WTC11 (cell line): ENCODE results near the gene FAM50A.

Experiments used
- CREM ChIP-seq: sonication (generic); formaldehyde crosslinking; IDR thresholded peaks from 2 replicates; pipeline ENCODE4 v1.8.1; 2022; ENCODE audit warnings: mild to moderate bottlenecking, missing genetic modification reagents, moderate library complexity
- CTCF ChIP-seq: fragments of 200-600 bp; IDR thresholded peaks from 2 replicates; pipeline ENCODE4 v1.8.0; 2022; ENCODE audit warnings: antibody characterized with exemption
- FOXK1 ChIP-seq: sonication (generic); formaldehyde crosslinking; IDR thresholded peaks from 2 replicates; pipeline ENCODE4 v1.8.0; 2022; ENCODE audit warnings: mild to moderate bottlenecking, moderate library complexity, missing genetic modification reagents
- FOXP1 ChIP-seq: sonication (generic); formaldehyde crosslinking; IDR thresholded peaks from 2 replicates; pipeline ENCODE4 v1.8.0; 2022; ENCODE audit warnings: missing genetic modification reagents, mild to moderate bottlenecking, moderate library complexity, borderline replicate concordance
- NR2C2 ChIP-seq: sonication (generic); formaldehyde crosslinking; IDR thresholded peaks from 2 replicates; pipeline ENCODE4 v1.8.0; 2022; ENCODE audit warnings: mild to moderate bottlenecking, missing genetic modification reagents
- ZNF121 ChIP-seq: sonication (generic); formaldehyde crosslinking; IDR thresholded peaks from 2 replicates; pipeline ENCODE4 v1.8.0; 2023; ENCODE audit warnings: missing genetic modification reagents
- ZNF138 ChIP-seq: sonication (generic); formaldehyde crosslinking; conservative IDR thresholded peaks from 2 replicates; pipeline ENCODE4 v1.8.1; 2022; ENCODE audit warnings: mild to moderate bottlenecking, moderate library complexity, missing genetic modification reagents
- ZNF416 ChIP-seq: fragments of 250-450 bp; sonication (Bioruptor Pico); IDR thresholded peaks from 2 replicates; pipeline ENCODE4 v1.9.0; 2021; ENCODE audit warnings: mild to moderate bottlenecking, inconsistent platforms
- TF ChIP-seq, protein P1 (sequence below): sonication (generic); formaldehyde crosslinking; IDR thresholded peaks from 2 replicates; pipeline ENCODE4 v1.8.0; 2022; ENCODE audit warnings: mild to moderate bottlenecking, missing genetic modification reagents
- TF ChIP-seq, protein P2 (sequence below): sonication (generic); formaldehyde crosslinking; IDR thresholded peaks from 2 replicates; pipeline ENCODE4 v1.8.1; 2023; ENCODE audit warnings: mild to moderate bottlenecking, moderate library complexity, missing genetic modification reagents
- TF ChIP-seq, protein P3 (sequence below): sonication (generic); formaldehyde crosslinking; conservative IDR thresholded peaks from 2 replicates; pipeline ENCODE4 v1.8.1; 2022; ENCODE audit warnings: mild to moderate bottlenecking, missing genetic modification reagents
- TF ChIP-seq, protein P4 (sequence below): sonication (generic); formaldehyde crosslinking; IDR thresholded peaks from 2 replicates; pipeline ENCODE4 v1.8.0; 2023; ENCODE audit warnings: mild to moderate bottlenecking, missing genetic modification reagents
- TF ChIP-seq, protein P5 (sequence below): sonication (generic); formaldehyde crosslinking; IDR thresholded peaks from 2 replicates; pipeline ENCODE4 v1.8.1; 2022; ENCODE audit warnings: low read depth, missing genetic modification reagents, borderline replicate concordance
- TF ChIP-seq, protein P6 (sequence below): sonication (generic); formaldehyde crosslinking; IDR thresholded peaks from 2 replicates; pipeline ENCODE4 v1.8.1; 2022; ENCODE audit warnings: low read depth, mild to moderate bottlenecking, moderate library complexity, missing genetic modification reagents, borderline replicate concordance

GRCh38 chrX:154494715-154495114 lies 50.8 kb downstream of the FAM50A start:
- TF ChIP-seq, protein P1, sequence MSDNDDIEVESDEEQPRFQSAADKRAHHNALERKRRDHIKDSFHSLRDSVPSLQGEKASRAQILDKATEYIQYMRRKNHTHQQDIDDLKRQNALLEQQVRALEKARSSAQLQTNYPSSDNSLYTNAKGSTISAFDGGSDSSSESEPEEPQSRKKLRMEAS (CRISPR knock-in tag) = no peak
- TF ChIP-seq CTCF (no peak), ZNF121 (CRISPR knock-in tag) (no peak), ZNF138 (CRISPR knock-in tag) (no peak), NR2C2 (no peak), CREM (CRISPR knock-in tag) (no peak), FOXP1 (CRISPR knock-in tag) (no peak), ZNF416 (CRISPR knock-in tag) (no peak), FOXK1 (CRISPR knock-in tag) (no peak)
- TF ChIP-seq, protein P2, sequence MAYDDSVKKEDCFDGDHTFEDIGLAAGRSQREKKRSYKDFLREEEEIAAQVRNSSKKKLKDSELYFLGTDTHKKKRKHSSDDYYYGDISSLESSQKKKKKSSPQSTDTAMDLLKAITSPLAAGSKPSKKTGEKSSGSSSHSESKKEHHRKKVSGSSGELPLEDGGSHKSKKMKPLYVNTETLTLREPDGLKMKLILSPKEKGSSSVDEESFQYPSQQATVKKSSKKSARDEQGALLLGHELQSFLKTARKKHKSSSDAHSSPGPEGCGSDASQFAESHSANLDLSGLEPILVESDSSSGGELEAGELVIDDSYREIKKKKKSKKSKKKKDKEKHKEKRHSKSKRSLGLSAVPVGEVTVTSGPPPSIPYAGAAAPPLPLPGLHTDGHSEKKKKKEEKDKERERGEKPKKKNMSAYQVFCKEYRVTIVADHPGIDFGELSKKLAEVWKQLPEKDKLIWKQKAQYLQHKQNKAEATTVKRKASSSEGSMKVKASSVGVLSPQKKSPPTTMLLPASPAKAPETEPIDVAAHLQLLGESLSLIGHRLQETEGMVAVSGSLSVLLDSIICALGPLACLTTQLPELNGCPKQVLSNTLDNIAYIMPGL = no peak
- TF ChIP-seq, protein P3, sequence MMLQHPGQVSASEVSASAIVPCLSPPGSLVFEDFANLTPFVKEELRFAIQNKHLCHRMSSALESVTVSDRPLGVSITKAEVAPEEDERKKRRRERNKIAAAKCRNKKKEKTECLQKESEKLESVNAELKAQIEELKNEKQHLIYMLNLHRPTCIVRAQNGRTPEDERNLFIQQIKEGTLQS = no peak
- TF ChIP-seq, protein P4, sequence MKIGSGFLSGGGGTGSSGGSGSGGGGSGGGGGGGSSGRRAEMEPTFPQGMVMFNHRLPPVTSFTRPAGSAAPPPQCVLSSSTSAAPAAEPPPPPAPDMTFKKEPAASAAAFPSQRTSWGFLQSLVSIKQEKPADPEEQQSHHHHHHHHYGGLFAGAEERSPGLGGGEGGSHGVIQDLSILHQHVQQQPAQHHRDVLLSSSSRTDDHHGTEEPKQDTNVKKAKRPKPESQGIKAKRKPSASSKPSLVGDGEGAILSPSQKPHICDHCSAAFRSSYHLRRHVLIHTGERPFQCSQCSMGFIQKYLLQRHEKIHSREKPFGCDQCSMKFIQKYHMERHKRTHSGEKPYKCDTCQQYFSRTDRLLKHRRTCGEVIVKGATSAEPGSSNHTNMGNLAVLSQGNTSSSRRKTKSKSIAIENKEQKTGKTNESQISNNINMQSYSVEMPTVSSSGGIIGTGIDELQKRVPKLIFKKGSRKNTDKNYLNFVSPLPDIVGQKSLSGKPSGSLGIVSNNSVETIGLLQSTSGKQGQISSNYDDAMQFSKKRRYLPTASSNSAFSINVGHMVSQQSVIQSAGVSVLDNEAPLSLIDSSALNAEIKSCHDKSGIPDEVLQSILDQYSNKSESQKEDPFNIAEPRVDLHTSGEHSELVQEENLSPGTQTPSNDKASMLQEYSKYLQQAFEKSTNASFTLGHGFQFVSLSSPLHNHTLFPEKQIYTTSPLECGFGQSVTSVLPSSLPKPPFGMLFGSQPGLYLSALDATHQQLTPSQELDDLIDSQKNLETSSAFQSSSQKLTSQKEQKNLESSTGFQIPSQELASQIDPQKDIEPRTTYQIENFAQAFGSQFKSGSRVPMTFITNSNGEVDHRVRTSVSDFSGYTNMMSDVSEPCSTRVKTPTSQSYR (CRISPR knock-in tag) = no peak
- TF ChIP-seq, protein P5, sequence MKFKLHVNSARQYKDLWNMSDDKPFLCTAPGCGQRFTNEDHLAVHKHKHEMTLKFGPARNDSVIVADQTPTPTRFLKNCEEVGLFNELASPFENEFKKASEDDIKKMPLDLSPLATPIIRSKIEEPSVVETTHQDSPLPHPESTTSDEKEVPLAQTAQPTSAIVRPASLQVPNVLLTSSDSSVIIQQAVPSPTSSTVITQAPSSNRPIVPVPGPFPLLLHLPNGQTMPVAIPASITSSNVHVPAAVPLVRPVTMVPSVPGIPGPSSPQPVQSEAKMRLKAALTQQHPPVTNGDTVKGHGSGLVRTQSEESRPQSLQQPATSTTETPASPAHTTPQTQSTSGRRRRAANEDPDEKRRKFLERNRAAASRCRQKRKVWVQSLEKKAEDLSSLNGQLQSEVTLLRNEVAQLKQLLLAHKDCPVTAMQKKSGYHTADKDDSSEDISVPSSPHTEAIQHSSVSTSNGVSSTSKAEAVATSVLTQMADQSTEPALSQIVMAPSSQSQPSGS (CRISPR knock-in tag) = no peak
- TF ChIP-seq, protein P6, sequence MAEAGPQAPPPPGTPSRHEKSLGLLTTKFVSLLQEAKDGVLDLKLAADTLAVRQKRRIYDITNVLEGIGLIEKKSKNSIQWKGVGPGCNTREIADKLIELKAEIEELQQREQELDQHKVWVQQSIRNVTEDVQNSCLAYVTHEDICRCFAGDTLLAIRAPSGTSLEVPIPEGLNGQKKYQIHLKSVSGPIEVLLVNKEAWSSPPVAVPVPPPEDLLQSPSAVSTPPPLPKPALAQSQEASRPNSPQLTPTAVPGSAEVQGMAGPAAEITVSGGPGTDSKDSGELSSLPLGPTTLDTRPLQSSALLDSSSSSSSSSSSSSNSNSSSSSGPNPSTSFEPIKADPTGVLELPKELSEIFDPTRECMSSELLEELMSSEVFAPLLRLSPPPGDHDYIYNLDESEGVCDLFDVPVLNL (CRISPR knock-in tag) = no peak
